H1 (cell line): ENCODE measurements around the gene GPR18. TPM values are rescaled to one million over a fixed set of nuclear protein-coding genes. Genes with fewer than 3 reads are reported as not detected.

Source experiments
- CTCF ChIA-PET: fragments of 300-600 bp; sonication (Branson Sonifier 250); formaldehyde crosslinking; loops from one replicate; lab custom pipeline; 2021; ENCODE audit not compliant: partially characterized antibody; lab: Charles Lee
- POLR2A ChIA-PET: fragments of 300-600 bp; sonication (Branson Sonifier 250); formaldehyde crosslinking; loops from one replicate; lab custom pipeline; 2021; ENCODE audit warnings: inconsistent platforms; ENCODE audit not compliant: partially characterized antibody; lab: Charles Lee
- DNase-seq, 2 experiments: peaks; one replicate each; pipeline versions ENCODE4 v3.0.0 to v3.0.0-alpha.2; 2010 to 2022; ENCODE audit warnings: low spot score in 2 of 2, low read depth in 1 of 2, mixed read lengths in 1 of 2
- FAIRE-seq: peaks from 2 replicates; lab custom pipeline; 2011; peaks lifted over from hg19 to GRCh38; lab: Jason Lieb, UNC
- H2AFZ ChIP-seq: 2 replicates; pipeline ENCODE4 v1.8.1; 2012; ENCODE audit warnings: low read length, inconsistent platforms
- H2AK5ac ChIP-seq: 2 replicates; pipeline ENCODE4 v1.6.1; 2013; ENCODE audit warnings: low read depth, low read length
- H2BK120ac ChIP-seq: replicated peaks from 2 replicates; pipeline ENCODE3; 2013; ENCODE audit warnings: low read depth, low read length, inconsistent platforms
- H2BK12ac ChIP-seq: 2 replicates; pipeline ENCODE4 v1.6.1; 2013; ENCODE audit warnings: low read depth, low read length
- H2BK15ac ChIP-seq: 2 replicates; pipeline ENCODE4 v1.6.1; 2013; ENCODE audit warnings: low read length
- H2BK20ac ChIP-seq: 2 replicates; pipeline ENCODE4 v1.6.1; 2013; ENCODE audit warnings: low read length
- H2BK5ac ChIP-seq: 2 replicates; pipeline ENCODE4 v1.6.1; 2013; ENCODE audit warnings: low read depth, low read length
- H3K14ac ChIP-seq: 2 replicates; pipeline ENCODE4 v1.6.1; 2013; ENCODE audit warnings: inconsistent platforms; ENCODE audit not compliant: insufficient read length
- H3K18ac ChIP-seq: 2 replicates; pipeline ENCODE4 v1.6.1; 2013; ENCODE audit warnings: low read length; ENCODE audit errors: extremely low read depth
- H3K23ac ChIP-seq: 2 replicates; pipeline ENCODE4 v1.6.1; 2013; ENCODE audit warnings: inconsistent platforms; ENCODE audit not compliant: insufficient read length
- H3K23me2 ChIP-seq: 2 replicates; pipeline ENCODE4 v1.6.1; 2013; ENCODE audit warnings: low read depth, low read length
- H3K27ac ChIP-seq: 2 replicates; pipeline ENCODE4 v1.6.1; 2011; ENCODE audit warnings: low read depth, low read length, inconsistent platforms
- H3K27me3 ChIP-seq, 4 experiments: replicated peaks in 1 of 4; 1 replicate in 1 of 4; 2 replicates in 3 of 4; pipeline versions ENCODE4 v1.6.1 to v1.8.1; 2011 to 2013; ENCODE audit warnings: low read length in 3 of 4, mild to moderate bottlenecking in 3 of 4, inconsistent platforms in 2 of 4, mixed read lengths in 2 of 4, moderate library complexity in 1 of 4; ENCODE audit not compliant: control insufficient read depth in 3 of 4, insufficient read depth in 3 of 4; ENCODE audit errors: extremely low read depth in 1 of 4
- H3K36me3 ChIP-seq, 4 experiments: 2 replicates each; pipeline versions ENCODE4 v1.6.1 to v1.8.1; 2011 to 2013; ENCODE audit warnings: mild to moderate bottlenecking in 4 of 4, low read length in 3 of 4, moderate library complexity in 2 of 4, control low read depth in 1 of 4, inconsistent platforms in 1 of 4; ENCODE audit not compliant: insufficient read depth in 4 of 4, control insufficient read depth in 2 of 4
- H3K4ac ChIP-seq: replicated peaks from 2 replicates; pipeline ENCODE3; 2013; ENCODE audit warnings: low read length, low read depth, mixed read lengths, inconsistent platforms; ENCODE audit not compliant: insufficient read length
- H3K4me1 ChIP-seq, 4 experiments: replicated peaks in 1 of 4; 1 replicate in 1 of 4; 2 replicates in 3 of 4; pipeline versions ENCODE4 v1.6.1 to v1.8.1; 2011 to 2013; ENCODE audit warnings: low read length in 3 of 4, inconsistent platforms in 2 of 4, mixed read lengths in 1 of 4; ENCODE audit not compliant: insufficient read depth in 4 of 4, control insufficient read depth in 3 of 4
- H3K4me2 ChIP-seq, 2 experiments: 2 replicates each; pipeline versions ENCODE4 v1.6.1 to v1.8.1; 2011 to 2013; ENCODE audit warnings: low read depth in 2 of 2, low read length in 2 of 2, control low read depth in 1 of 2, inconsistent platforms in 1 of 2, mild to moderate bottlenecking in 1 of 2; ENCODE audit not compliant: insufficient read depth in 1 of 2
- H3K4me3 ChIP-seq, 4 experiments: fragments of 200-600, 300-600 bp in 1 of 4; sonication (generic), shearing (Covaris generic), sonication (Bioruptor Twin) in 1 of 4; 2 replicates each; pipeline versions ENCODE4 v1.5.1 to v1.8.1; 2011 to 2016; ENCODE audit warnings: low read length in 4 of 4, low read depth in 3 of 4, control low read depth in 2 of 4, inconsistent platforms in 2 of 4, mild to moderate bottlenecking in 2 of 4, mixed read lengths in 1 of 4, moderate library complexity in 1 of 4; ENCODE audit not compliant: insufficient read depth in 2 of 4; ENCODE audit errors: extremely low read depth in 1 of 4
- H3K56ac ChIP-seq: replicated peaks from 2 replicates; pipeline ENCODE3; 2013; ENCODE audit warnings: low read depth, mild to moderate bottlenecking, mixed read lengths, low read length, inconsistent platforms; ENCODE audit not compliant: insufficient read length
- H3K79me1 ChIP-seq: 2 replicates; pipeline ENCODE4 v1.6.1; 2013; ENCODE audit warnings: low read depth, low read length, control low read depth
- H3K79me2 ChIP-seq, 2 experiments: 2 replicates each; pipeline versions ENCODE4 v1.6.1 to v1.8.1; 2012 to 2013; ENCODE audit warnings: low read length in 2 of 2, mild to moderate bottlenecking in 2 of 2, inconsistent platforms in 1 of 2; ENCODE audit not compliant: insufficient read depth in 2 of 2, control insufficient read depth in 1 of 2
- H3K9ac ChIP-seq, 4 experiments: replicated peaks in 1 of 4; 1 replicate in 1 of 4; 2 replicates in 3 of 4; pipeline versions ENCODE4 v1.6.1 to v1.8.1; 2011 to 2013; ENCODE audit warnings: low read depth in 3 of 4, low read length in 3 of 4, control low read depth in 2 of 4, mild to moderate bottlenecking in 2 of 4, moderate library complexity in 2 of 4, inconsistent platforms in 1 of 4; ENCODE audit errors: extremely low read depth in 1 of 4
- H3K9me3 ChIP-seq, 2 experiments: 2 replicates each; pipeline versions ENCODE4 v1.6.1 to v1.8.1; 2012 to 2013; ENCODE audit warnings: mild to moderate bottlenecking in 2 of 2, moderate library complexity in 2 of 2, control low read depth in 1 of 2, inconsistent platforms in 1 of 2, low read depth in 1 of 2, low read length in 1 of 2, mixed read lengths in 1 of 2; ENCODE audit not compliant: insufficient read depth in 2 of 2
- H4K20me1 ChIP-seq, 2 experiments: replicated peaks in 1 of 2; 2 replicates each; pipeline versions ENCODE3 to v1.8.1; 2011 to 2013; ENCODE audit warnings: inconsistent platforms in 2 of 2, low read length in 2 of 2, mild to moderate bottlenecking in 1 of 2; ENCODE audit not compliant: insufficient read depth in 2 of 2, control insufficient read depth in 1 of 2
- H4K5ac ChIP-seq: 2 replicates; pipeline ENCODE4 v1.6.1; 2013; ENCODE audit warnings: low read length, low read depth, mixed read lengths, inconsistent platforms; ENCODE audit not compliant: insufficient read length
- H4K8ac ChIP-seq: 2 replicates; pipeline ENCODE4 v1.8.0; 2013; ENCODE audit warnings: mild to moderate bottlenecking, moderate library complexity, low read length, inconsistent platforms; ENCODE audit not compliant: insufficient read depth; ENCODE audit errors: extremely low read depth
- H4K91ac ChIP-seq: replicated peaks from 2 replicates; pipeline ENCODE3; 2013; ENCODE audit warnings: low read length, mixed read lengths, inconsistent platforms; ENCODE audit not compliant: insufficient read length
- HDAC2 ChIP-seq, 2 experiments: fragments of 300-600 bp in 1 of 2; sonication (generic) in 1 of 2; IDR thresholded peaks; 2 replicates each; pipeline ENCODE4 v1.6.1; 2011 to 2012; ENCODE audit warnings: low read depth in 2 of 2, low read length in 2 of 2, mild to moderate bottlenecking in 2 of 2, moderate library complexity in 2 of 2, borderline replicate concordance in 1 of 2, inconsistent platforms in 1 of 2
- NANOG ChIP-seq: IDR thresholded peaks from 2 replicates; pipeline ENCODE4 v1.6.1; 2011; ENCODE audit warnings: low read length, low read depth, mild to moderate bottlenecking, inconsistent platforms; ENCODE audit not compliant: insufficient read depth, poor library complexity, severe bottlenecking
- POU5F1 ChIP-seq: IDR thresholded peaks from 2 replicates; pipeline ENCODE4 v1.6.1; 2011; ENCODE audit warnings: low read depth, mild to moderate bottlenecking, low read length, moderate library complexity
- SP2 ChIP-seq: IDR thresholded peaks from 2 replicates; pipeline ENCODE4 v1.6.1; 2012; ENCODE audit warnings: mild to moderate bottlenecking, low read length, inconsistent platforms
- WGBS, 2 experiments: shearing (Covaris generic) in 1 of 2; methylation state at CpG; one replicate each; pipeline versions ENCODE4 v1.1.6 to v1.1.7; 2013 to 2015; ENCODE audit warnings: low lambda C conversion rate in 2 of 2, mixed read lengths in 2 of 2, inconsistent platforms in 1 of 2, low coverage in 1 of 2, missing lambda C conversion rate in 1 of 2; ENCODE audit not compliant: insufficient replicate concordance in 2 of 2, insufficient coverage in 1 of 2, insufficient read length in 1 of 2; ENCODE audit errors: extremely low coverage in 1 of 2, missing lambda C conversion rate in 1 of 2; 5-methylcytosine and 5-hydroxymethylcytosine counted together
- polyA plus RNA-seq, 7 experiments: library from polyadenylated mRNA; depleted of rRNA in 3 of 7; stranded (reverse) in 5 of 7; unstranded in 2 of 7; fragments of >200 nt in 5 of 7; fragments of 200-250 nt in 2 of 7; gene quantifications; 1 replicate in 5 of 7; 2 replicates in 1 of 7; 4 replicates in 1 of 7; pipeline versions ENCODE4 v1.2.1 to v1.2.3, GENCODE V29; 2011 to 2013; ENCODE audit warnings: missing spikeins in 2 of 7, mixed read lengths in 2 of 7
- total RNA-seq: library from RNA; stranded (reverse); fragmentation: NEBNext Ultra II Directional; extraction: Animal tissue kit (Norgen Biotek cat#: 25700); gene quantifications from 2 replicates; pipeline ENCODE4 v1.2.1, GENCODE V29; 2021

The GPR18 gene
- total and polyA plus RNA-seq, 2 of the 8 experiments (the other 6 are each of a cell fraction or from before 2014, with no cell fraction given): not detected

DNA sequence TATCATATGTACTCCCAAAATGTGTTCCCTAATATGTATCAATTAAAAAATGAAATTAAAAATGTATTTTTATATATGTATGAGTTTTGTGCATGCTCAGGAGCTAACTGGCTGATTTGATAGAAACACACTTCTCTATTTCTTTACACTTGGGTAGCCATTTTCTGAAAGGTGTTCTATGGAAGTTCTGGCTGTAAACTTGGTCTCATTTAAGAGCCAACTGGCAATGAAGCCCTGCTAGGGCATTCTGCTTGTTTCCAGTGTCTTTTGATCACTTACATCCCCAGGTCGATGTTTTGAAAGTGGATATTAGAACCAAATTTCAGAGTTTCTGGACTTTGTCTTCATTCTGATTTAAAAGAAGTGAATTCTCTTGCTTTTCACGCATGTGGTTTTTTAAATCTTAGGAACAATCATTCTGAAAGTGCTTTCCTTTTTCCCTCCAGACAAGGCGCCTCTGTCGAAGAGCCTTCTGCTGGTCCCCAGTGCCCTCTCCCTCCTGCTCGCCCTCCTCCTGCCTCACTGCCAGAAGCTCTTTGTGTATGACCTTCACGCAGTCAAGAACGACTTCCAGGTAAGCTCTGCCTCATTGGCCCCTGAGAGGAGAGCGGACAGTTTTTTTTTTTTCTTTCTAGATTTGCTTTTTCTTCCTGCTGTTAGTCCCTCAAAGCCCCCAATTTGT, 20.1 kb downstream of the GPR18 start:
- CTCF ChIA-PET: interaction anchor here (0.9 to 1.4 kb wide), 3 partner anchors 22 to 61 kb away, joined by 4 to 5 read pairs (median 4); no protein-coding TSS in a partner anchor
- DNase-seq: no peak
- H3K23me2 ChIP-seq: peaks cover 3% of the 10 kb centered on the region; the same call in 1 of the 2 replicates
- H3K4ac ChIP-seq: no peak overlapping the region
- H2BK120ac ChIP-seq: no peak overlapping the region
- H2AFZ ChIP-seq: no peak overlapping the region
- H3K9ac ChIP-seq: no peak overlapping the region
- H3K4me1 ChIP-seq: no peaks in the 10 kb centered on the region
- H3K79me2 ChIP-seq: peaks cover 0 to 27% of the 10 kb centered on the region in 2 experiments; a peak in 2 of 4 replicates
- H3K4me2 ChIP-seq: no peak overlapping the region
- no peak overlapping the region for H3K27ac ChIP-seq
- no peak overlapping the region for H4K91ac ChIP-seq
- H3K23ac ChIP-seq: no peak overlapping the region
- TF ChIP-seq NANOG: no peak
- TF ChIP-seq HDAC2 (IDR thresholded peaks at IDR 0.05; ENCODE audit: borderline replicate concordance in 1 of 2, low read depth in 2 of 2, low read length in 2 of 2): no peak
- TF ChIP-seq POU5F1: no peak
- TF ChIP-seq SP2: no peak
- POLR2A ChIA-PET: interaction anchor here (1.5 kb wide), 1 partner anchor 37 kb away, joined by 3 read pairs; the partner anchor contains the start of gene UBAC2
- H3K14ac ChIP-seq: no peak overlapping the region
- H4K5ac ChIP-seq: no peak overlapping the region
- H2AK5ac ChIP-seq: no peak overlapping the region
- H3K9me3 ChIP-seq: no peaks in the 10 kb centered on the region; a peak in 1 of 4 replicates
- no peak overlapping the region for H2BK12ac ChIP-seq
- no peak overlapping the region for H2BK20ac ChIP-seq
- peaks cover 6 to 33% (median 17%) of the 10 kb centered on the region in 4 experiments for H3K36me3 ChIP-seq
- H3K27me3 ChIP-seq: no peaks in the 10 kb centered on the region
- 91% methylated on average over 8 of the region's 8 CpGs; no CpG with 5 or more reads in 1 of the 2 experiments for WGBS, 2 experiments
- no peak overlapping the region for H3K4me3 ChIP-seq
- H2BK15ac ChIP-seq: no peak overlapping the region
- no peak for FAIRE-seq
- H2BK5ac ChIP-seq: no peak overlapping the region
- peaks cover 2% of the 10 kb centered on the region; the same call in 1 of the 2 replicates for H3K79me1 ChIP-seq
- H3K18ac ChIP-seq: no peak overlapping the region
- no peak overlapping the region for H3K56ac ChIP-seq
- peaks cover 0 to 3% of the 10 kb centered on the region in 2 experiments for H4K20me1 ChIP-seq
- no peak overlapping the region for H4K8ac ChIP-seq
